Activated CD4-positive, alpha-beta T cell treated with anti-CD3 and anti-CD28 coated beads, Interleukin-2, amount 50 U/mL, for 48 hours (primary cell): Measurements from ENCODE around the gene IL10RB.

Experiments used
- DNase-seq, 2 experiments: peaks; one replicate each; pipeline ENCODE4 v3.0.0-alpha.2; 2020

Gene IL10RB

GRCh38 chr21:33268393-33268736 is 2.2 kb downstream of the IL10RB start:
- DNase-seq, result peak in 1 of 2 experiments; percentile 34

GRCh38 chr21:33268737-33269441 is 2.7 kb downstream of the IL10RB start:
- peak; percentile 51 to 62 for DNase-seq

- no peak for DNase-seq
Observed at GRCh38 chr21:33270986-33271385, 4.8 kb downstream of the IL10RB start.

- no peak for DNase-seq
Observed at GRCh38 chr21:33273044-33273443, 6.9 kb downstream of the IL10RB start.

GRCh38 chr21:33278721-33279120 is 12.6 kb downstream of the IL10RB start:
- no peak for DNase-seq

GRCh38 chr21:33279330-33279820 is 13.2 kb downstream of the IL10RB start:
- no peak for DNase-seq

GRCh38 chr21:33281096-33281652 is 15.0 kb downstream of the IL10RB start:
- no peak for DNase-seq

- no peak for DNase-seq
Observed at GRCh38 chr21:33283203-33283602, 17.0 kb downstream of the IL10RB start.

GRCh38 chr21:33286076-33286475 is 19.9 kb downstream of the IL10RB start:
- no peak for DNase-seq

GRCh38 chr21:33286600-33287456 is 20.7 kb downstream of the IL10RB start:
- DNase-seq, result no peak

GRCh38 chr21:33289199-33289819 is 23.1 kb downstream of the IL10RB start:
- DNase-seq, result no peak

- DNase-seq, result no peak
Observed at GRCh38 chr21:33290441-33290840, 24.3 kb downstream of the IL10RB start.

- no peak for DNase-seq
Observed at GRCh38 chr21:33291686-33292085, 25.5 kb downstream of the IL10RB start.

GRCh38 chr21:33292724-33293123 is 26.6 kb downstream of the IL10RB start:
- no peak for DNase-seq

- no peak for DNase-seq
Observed at GRCh38 chr21:33293136-33293535, 27.0 kb downstream of the IL10RB start.

GRCh38 chr21:33293811-33294216 is 27.6 kb downstream of the IL10RB start:
- DNase-seq, result no peak

- no peak for DNase-seq
Observed at GRCh38 chr21:33296156-33296555, 30.0 kb downstream of the IL10RB start.

- DNase-seq, result peak; percentile 33 to 49
Observed at GRCh38 chr21:33299181-33299752, 33.1 kb downstream of the IL10RB start.

GRCh38 chr21:33300701-33301631 is 34.8 kb downstream of the IL10RB start:
- no peak for DNase-seq

- DNase-seq, result no peak
Observed at GRCh38 chr21:33301632-33302002, 35.5 kb downstream of the IL10RB start.

- no peak for DNase-seq
Observed at GRCh38 chr21:33302055-33302454, 35.9 kb downstream of the IL10RB start.

GRCh38 chr21:33302796-33303195 is 36.6 kb downstream of the IL10RB start:
- no peak for DNase-seq
